Psoas muscle (tissue), 8 donors: ENCODE results near the gene PELI3. TPM values are rescaled to one million over a fixed set of nuclear protein-coding genes. Genes with fewer than 3 reads are reported as not detected.
"Not testable (repeated sequence)": the region's sequence is repeated elsewhere in the genome, so short reads cannot be mapped to it uniquely, and the experiment has no call there.

Source experiments
- ATAC-seq, 4 donors: fragments of 200-7000 bp; cut with Tn5 transposase; one replicate each; pipeline ENCODE4 v1.9.1; 2020; ENCODE audit warnings: moderate library complexity in 3 of 4, mild to moderate bottlenecking in 2 of 4
- DNase-seq, 2 donors: peaks; one replicate each; pipeline ENCODE4 v3.0.0-alpha.2; 2020
- H3K27ac ChIP-seq: fragments of 200-600 bp; one replicate; pipeline ENCODE4 v1.8.0; 2022
- H3K27me3 ChIP-seq, 3 donors: fragments of 200-600 bp in 1 of 3; one replicate each; pipeline versions ENCODE4 v1.6.1 to v1.8.0; 2013 to 2022; ENCODE audit warnings: low read length in 2 of 3, mild to moderate bottlenecking in 2 of 3, moderate library complexity in 1 of 3; ENCODE audit not compliant: insufficient read depth in 3 of 3
- H3K36me3 ChIP-seq, 2 donors: fragments of 200-600 bp in 1 of 2; one replicate each; pipeline versions ENCODE4 v1.6.1 to v1.8.0; 2013 to 2022; ENCODE audit warnings: low read depth in 1 of 2, mild to moderate bottlenecking in 1 of 2, moderate library complexity in 1 of 2; ENCODE audit not compliant: insufficient read depth in 1 of 2
- H3K4me1 ChIP-seq: fragments of 200-600 bp; one replicate; pipeline ENCODE4 v1.8.0; 2022
- H3K4me3 ChIP-seq: fragments of 200-600 bp; one replicate; pipeline ENCODE4 v1.8.0; 2022; ENCODE audit warnings: mild to moderate bottlenecking
- H3K9me3 ChIP-seq: fragments of 200-600 bp; one replicate; pipeline ENCODE4 v1.8.0; 2022
- CTCF ChIP-seq: fragments of 200-600 bp; IDR thresholded peaks from one replicate; pipeline ENCODE4 v1.8.0; 2022; ENCODE audit warnings: antibody characterized with exemption
- WGBS, 3 donors: extraction: QIAGEN DNeasy Blood & Tissue Kit; methylation state at CpG; one replicate each; pipeline versions ENCODE4 v1.1.6 to v1.1.7; 2013; 5-methylcytosine and 5-hydroxymethylcytosine counted together
- intact Hi-C, 2 donors: fragments of 100-400 bp; cut with DNase I; formaldehyde crosslinking; loops; one replicate each; pipeline versions ENCODE4 v1.11.0 to v1.14.2; 2022
- polyA plus RNA-seq, 3 donors: library from polyadenylated mRNA; stranded (reverse); fragments of 200-250 nt; gene quantifications; one replicate each; pipeline ENCODE4 v1.2.3, GENCODE V29; 2013
- total RNA-seq, 4 donors: library from RNA; stranded (reverse); fragmentation: NEBNext Ultra II Directional in 2 of 4; extraction: Animal tissue kit (Norgen Biotek cat#: 25700) in 2 of 4; gene quantifications; one replicate each; pipeline versions ENCODE4 v1.2.1 to v1.2.4, GENCODE V29; 2021 to 2023
- donor health status: healthy with polysubstance abuse.
- donor health status: DM: no; HTN: no; CAD: no; lungs with moderate emphysema.
- donor health status: Bipolar disorder and iron deficiency.
- donor health status: healthy.
- donor health status: DM: yes; HTN: yes; CAD: no.
- donor health status: DM: no; HTN: no; CAD: no.
- donor health status: DM: no; HTN: no; CAD: no.
- donor health status: DM: yes; HTN: yes; CAD: no.

PELI3 gene
- total and polyA plus RNA-seq, 7 donors: 3.1 to 46.8 (median 13.3) TPM

- H3K27me3 ChIP-seq: no peaks in the 10 kb centered on the region
- peaks cover 0 to 14% of the 10 kb centered on the region in 2 donors for H3K36me3 ChIP-seq
- no peak overlapping the region for H3K27ac ChIP-seq
- DNase-seq: no peak
- WGBS, 3 donors: 90 to 92% (median 92%) methylated on average over 2 of the region's 2 CpGs
- no peaks in the 10 kb centered on the region for H3K9me3 ChIP-seq
- TF ChIP-seq CTCF: no peak
- intact Hi-C loops: no loop called here
- no peaks in the 10 kb centered on the region for H3K4me1 ChIP-seq
- no peak for ATAC-seq
- H3K4me3 ChIP-seq: no peak overlapping the region
Measured at GRCh38 chr11:66428933-66429332, 37.8 kb upstream of the PELI3 start.

- no peaks in the 10 kb centered on the region for H3K27me3 ChIP-seq
- 30 to 38% (median 31%) methylated on average over 9 of the region's 9 CpGs for WGBS, 3 donors
- H3K27ac ChIP-seq: no peak overlapping the region
- no peaks in the 10 kb centered on the region for H3K9me3 ChIP-seq
- peak; percentile 73 to 90 (median 84) for ATAC-seq
- peak; percentile 62 to 82 for DNase-seq
- intact Hi-C loops: loop anchor here in 1 of 2 donors (1.0 kb wide), 1 partner anchor 23 kb away; no protein-coding TSS in a partner anchor
- no peaks in the 10 kb centered on the region for H3K4me1 ChIP-seq
- peaks cover 0 to 25% of the 10 kb centered on the region in 2 donors for H3K36me3 ChIP-seq
- no peak overlapping the region for H3K4me3 ChIP-seq
- peak; percentile 70 for TF ChIP-seq CTCF
Measured at GRCh38 chr11:66429983-66430602, 36.6 kb upstream of the PELI3 start.

GRCh38 chr11:66431287-66431686 is 35.4 kb upstream of the PELI3 start:
- H3K9me3 ChIP-seq, ATAC-seq, H3K4me3 ChIP-seq, H3K4me1 ChIP-seq, H3K27me3 ChIP-seq, H3K27ac ChIP-seq, DNase-seq, intact Hi-C loops: not testable (repeated sequence)
- peaks cover 9 to 37% of the 10 kb centered on the region in 2 donors for H3K36me3 ChIP-seq

GRCh38 chr11:66431871-66432329 is 34.8 kb upstream of the PELI3 start:
- intact Hi-C loops, DNase-seq, H3K27ac ChIP-seq, H3K4me1 ChIP-seq, H3K4me3 ChIP-seq, H3K27me3 ChIP-seq, H3K9me3 ChIP-seq, ATAC-seq: not testable (repeated sequence)
- WGBS, 3 donors: 82 to 87% (median 82%) methylated on average over 8 of the region's 8 CpGs
- H3K36me3 ChIP-seq: peaks cover 9 to 43% of the 10 kb centered on the region in 2 donors

GRCh38 chr11:66432597-66432996 is 34.1 kb upstream of the PELI3 start:
- peaks cover 3% of the 10 kb centered on the region for H3K4me1 ChIP-seq
- DNase-seq (no peak), ATAC-seq (no peak)
- H3K36me3 ChIP-seq: peaks cover 9 to 47% of the 10 kb centered on the region in 2 donors
- H3K27me3 ChIP-seq: no peaks in the 10 kb centered on the region
- no peak overlapping the region for H3K27ac ChIP-seq
- intact Hi-C loops: no loop called here
- no peak overlapping the region for H3K4me3 ChIP-seq
- TF ChIP-seq CTCF: no peak
- no peaks in the 10 kb centered on the region for H3K9me3 ChIP-seq
- WGBS, 3 donors: 90 to 93% (median 91%) methylated on average over 7 of the region's 7 CpGs
